ENCODE measurements around the gene CAMTA1.
"Not testable (repeated sequence)": the region's sequence is repeated elsewhere in the genome, so short reads cannot be mapped to it uniquely, and the experiment has no call there.

The CAMTA1 gene

DNA sequence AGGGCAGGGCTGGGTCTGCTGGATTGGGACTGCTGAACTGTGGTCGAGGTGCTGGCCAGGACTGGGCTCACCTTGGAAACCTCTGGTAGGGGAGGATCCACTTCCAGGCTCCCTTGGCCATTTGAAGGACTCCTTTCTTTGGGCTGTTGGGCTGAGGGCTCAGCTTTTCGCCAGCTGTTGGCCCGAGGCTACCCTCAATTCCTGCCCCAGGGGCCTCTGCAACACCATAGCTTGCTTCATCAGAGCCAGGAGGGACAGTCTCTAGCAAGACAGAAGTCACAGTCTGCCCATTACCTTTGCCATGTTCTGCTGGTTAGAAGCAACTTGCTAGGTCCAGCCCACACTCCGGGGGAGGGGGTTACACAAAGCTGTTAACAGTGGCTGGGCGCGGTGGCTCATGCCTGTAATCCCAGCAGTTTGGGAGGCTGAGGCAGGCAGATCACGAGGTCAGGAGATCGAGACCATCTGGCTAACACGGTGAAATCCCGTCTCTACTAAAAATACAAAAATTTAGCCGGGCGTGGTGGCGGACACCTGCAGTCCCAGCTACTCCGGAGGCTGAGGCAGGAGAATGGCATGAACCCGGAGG lies 25.0 kb downstream of the CAMTA1 start:
- DNase-seq (ENCODE audit: low spot score), result not testable (repeated sequence)

DNA sequence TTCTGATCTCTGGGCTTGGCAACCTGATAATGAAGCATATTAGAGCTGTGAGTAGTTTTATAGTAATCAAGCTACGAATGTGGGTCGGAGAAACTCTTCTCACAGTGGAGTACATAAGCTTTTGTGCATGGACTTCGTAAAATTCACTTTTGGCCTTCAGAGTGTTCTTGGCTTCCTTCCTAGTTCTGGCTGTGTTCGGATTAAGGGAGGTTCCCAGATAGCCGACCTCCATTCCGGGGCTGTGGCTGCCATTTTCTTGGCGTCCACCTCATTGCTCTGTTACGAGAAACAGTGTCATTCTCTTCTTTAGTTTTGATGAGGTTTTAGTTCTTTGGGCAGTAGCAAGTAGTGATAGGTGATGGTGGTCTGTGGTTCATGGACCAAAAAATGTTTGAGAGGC lies 26.3 kb downstream of the CAMTA1 start:
- no peak for DNase-seq (ENCODE audit: low spot score)

DNA sequence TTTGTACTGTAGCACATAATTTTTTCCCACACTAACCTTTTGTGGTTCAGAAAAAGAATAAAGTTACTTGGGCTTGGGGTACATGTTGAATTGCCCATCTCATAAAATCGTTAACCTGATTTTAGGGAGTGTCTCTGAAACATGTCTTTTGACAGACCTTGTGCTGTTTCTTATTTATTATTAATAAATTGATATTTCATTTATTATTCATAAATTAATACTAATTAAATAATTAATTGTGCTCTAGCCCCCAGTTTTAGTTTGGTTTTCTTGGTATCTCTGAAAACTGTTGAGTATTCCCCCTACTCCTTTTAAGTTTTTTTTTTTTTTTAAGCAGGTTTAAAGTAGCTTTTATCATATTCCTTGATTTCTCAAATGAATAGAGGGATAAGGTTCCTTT lies 27.9 kb downstream of the CAMTA1 start:
- no peak for DNase-seq (ENCODE audit: low spot score)

DNA sequence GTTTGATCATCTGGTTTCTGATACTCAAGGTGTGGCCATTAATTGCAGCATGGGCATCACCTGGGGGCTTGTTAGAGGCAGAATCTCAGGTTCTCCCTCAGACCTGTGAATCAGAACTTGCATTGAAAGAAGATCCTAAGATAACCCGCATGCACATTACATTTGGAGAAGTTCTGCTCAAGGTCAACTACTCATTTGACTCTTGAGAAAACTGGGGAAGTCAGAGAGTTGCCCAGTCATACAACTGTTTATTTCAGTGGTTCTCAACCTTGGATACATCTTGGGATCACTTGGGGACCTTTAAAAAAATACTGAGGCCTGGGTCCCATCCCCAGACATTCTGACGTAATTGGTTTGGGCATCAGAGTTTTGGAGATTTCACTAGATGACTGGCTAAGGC lies 30.5 kb downstream of the CAMTA1 start:
- DNase-seq (ENCODE audit: low spot score), result no peak

DNA sequence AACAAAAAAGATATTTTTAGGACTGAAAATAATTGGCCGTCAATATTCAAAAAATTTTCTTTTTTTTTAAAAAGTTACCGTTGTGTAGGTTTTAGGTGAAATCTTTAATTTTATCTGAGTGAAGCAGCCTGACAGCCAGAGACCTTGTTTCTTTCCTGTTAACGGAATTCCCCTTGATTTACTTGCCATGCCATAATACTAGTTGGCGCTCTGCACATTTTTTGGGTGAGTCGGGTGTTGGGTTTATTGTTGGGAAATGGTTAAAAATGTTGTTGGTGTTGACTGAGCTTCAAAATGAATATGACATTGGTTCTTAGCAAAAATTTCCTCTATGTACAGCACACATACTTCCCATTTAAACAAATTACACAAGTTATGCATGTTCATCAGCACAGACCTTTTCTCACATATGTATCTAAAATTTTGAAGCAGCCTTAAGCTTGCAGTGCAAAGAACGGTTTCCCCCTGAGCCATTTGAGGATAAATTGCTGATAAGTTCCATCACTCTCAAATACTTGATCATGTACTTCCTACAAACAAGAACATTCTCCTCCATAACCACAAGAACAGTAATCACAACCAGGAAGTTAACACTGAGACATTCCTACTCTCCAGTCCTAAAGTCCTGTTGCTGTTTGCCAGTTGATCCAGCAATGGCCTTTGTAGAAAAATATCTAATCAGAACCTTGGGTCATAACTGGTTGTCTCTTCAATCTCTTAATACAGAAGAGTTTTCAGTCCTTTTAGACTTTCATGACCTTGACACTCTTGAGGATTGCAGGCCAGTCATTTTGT lies 34.2 kb downstream of the CAMTA1 start:
- DNase-seq (ENCODE audit: low spot score), result no peak

DNA sequence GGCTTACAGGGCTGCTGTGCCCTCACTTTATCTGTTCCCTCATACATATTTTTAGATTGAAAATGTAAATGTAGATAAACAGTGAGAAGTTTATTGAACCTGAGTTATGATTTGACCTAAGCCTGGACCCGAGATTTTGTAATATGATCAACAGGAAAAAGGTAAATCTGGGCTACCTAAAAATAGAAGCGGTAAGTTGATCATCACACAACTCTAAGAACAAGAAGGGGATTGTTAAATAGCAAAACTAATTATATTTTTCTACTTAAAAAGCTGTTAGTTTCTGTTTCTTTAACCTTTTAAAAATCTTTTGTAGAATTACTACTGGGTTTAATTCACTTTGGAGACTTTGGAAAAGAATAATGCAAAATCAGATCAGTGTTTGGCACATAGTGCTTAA lies 35.6 kb downstream of the CAMTA1 start:
- DNase-seq (ENCODE audit: low spot score), result no peak

DNA sequence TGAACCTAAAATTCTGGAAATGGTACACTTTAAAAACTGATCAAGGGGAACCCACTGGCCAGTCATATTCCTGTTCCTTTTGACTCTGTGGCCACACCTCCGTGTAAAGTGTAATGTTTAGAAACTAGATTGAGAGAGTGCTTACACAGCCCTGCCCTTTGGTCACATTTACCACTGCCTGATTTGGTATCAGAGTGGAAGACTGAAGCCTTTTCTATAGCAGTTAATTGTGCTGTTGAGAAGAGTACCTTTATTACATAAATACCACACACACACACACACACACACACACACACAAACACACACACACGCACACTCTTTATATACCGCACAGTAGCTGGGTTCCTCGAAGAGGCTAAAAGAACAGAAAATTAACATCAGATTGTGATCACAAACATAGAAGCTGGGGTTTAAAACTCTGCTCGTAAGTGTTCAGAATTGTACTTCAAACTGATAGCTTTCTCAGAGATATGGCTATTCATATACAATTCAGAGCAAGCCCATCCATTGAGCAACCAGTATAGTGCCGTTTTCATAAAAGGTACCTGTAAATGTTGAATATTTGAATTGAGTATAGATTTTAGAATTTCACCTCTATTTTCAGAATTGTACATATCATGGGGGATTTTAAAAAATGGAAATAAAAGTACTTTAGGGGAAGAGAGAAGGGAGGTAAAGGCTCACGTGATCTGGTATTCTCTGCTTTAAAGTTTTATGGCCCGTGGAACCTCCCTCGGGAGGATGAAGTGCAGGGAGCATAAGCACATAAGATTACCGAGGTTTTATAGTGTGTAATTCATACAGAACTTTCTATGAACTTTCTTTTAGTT lies 37.5 kb downstream of the CAMTA1 start:
- DNase-seq (ENCODE audit: low spot score), result no peak

DNA sequence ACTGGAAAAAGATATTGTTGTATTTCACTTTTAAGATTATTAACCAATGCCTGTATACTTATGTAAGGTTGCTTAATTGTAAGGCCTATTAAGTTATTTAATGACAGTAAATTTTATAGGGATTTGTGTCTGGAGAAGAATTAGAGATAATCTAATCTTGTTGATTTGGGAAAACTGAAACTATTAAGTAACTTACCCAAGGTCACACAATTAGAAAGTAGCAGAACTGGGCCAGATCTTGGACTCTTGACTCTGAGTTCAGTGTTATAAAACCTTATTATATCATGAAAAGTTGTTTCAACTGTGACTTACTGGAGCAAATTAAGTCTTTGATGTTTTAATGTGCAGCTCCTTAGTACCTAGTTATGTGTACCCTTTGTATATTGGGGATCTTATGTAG lies 38.5 kb downstream of the CAMTA1 start:
- DNase-seq (ENCODE audit: low spot score), result no peak

DNA sequence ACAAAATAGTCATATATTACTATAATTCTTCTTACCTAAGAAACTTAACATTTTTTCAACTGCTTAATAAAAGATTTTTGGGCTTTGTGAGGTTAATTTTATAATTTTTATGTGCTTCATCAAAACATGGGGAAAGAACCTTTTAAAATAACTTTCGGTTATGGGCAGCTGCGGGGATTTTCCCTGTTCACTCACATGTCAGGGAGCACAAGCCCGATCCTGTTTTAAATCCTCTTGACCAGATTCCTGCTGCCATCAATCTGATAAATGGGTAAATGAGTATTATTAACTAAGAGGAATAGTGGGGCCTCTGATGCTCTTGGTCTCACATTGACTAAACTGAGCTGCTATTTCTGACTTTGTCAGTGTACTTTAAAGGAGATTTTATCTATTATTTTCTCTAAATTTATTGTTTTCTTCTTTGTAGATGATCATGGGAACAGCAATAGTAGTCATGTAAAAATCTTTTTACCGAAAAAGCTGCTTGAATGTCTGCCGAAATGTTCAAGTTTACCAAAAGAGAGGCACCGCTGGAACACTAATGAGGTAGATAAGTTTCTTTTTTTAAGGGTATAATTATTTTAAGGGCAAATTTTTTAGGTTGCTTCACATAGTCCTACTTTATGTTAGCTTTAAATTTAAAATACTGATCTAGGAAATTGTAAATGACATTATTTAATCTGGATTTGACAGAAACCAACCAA lies 39.6 kb downstream of the CAMTA1 start:
- no peak for DNase-seq (ENCODE audit: low spot score)

DNA sequence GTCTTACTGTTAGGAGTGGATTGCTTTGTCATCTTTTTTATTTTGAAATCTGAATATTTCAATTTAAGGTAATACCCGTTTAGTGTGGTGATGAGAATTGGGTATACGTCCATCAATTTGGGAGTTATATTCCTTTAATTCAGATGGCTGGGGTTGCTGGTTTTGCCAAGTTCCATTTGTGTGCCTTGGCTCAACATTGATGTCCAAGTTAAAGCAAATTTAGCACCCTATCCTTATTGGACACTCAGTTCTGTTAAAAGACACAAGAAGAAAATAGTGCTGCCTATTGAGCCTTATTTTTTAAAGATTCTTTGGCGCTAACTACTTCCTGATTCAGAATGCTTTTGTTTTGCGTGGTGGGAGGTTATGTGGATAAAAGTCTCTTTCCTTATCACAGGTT lies 40.6 kb downstream of the CAMTA1 start:
- peak; percentile 8 for DNase-seq (ENCODE audit: low spot score)

DNA sequence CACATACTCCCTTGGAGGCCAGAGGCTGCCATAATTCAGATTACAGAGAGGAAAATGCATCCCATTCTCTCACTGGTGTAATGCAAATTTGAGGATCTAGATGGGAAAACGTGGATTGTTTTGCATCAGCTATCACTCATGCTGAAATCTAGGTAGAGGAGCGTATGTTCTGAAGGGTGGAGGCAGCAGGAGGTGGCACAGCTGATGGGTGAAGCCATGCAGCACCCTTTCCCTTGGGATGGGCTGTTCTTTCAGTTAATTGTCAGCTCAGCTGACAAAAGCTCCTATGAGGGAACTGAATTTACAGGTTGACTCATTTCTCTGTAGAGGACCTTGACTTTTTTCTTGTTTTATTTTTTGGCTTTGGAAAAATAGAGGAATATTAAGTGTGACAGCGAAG lies 41.8 kb downstream of the CAMTA1 start:
- DNase-seq (ENCODE audit: low spot score), result no peak

DNA sequence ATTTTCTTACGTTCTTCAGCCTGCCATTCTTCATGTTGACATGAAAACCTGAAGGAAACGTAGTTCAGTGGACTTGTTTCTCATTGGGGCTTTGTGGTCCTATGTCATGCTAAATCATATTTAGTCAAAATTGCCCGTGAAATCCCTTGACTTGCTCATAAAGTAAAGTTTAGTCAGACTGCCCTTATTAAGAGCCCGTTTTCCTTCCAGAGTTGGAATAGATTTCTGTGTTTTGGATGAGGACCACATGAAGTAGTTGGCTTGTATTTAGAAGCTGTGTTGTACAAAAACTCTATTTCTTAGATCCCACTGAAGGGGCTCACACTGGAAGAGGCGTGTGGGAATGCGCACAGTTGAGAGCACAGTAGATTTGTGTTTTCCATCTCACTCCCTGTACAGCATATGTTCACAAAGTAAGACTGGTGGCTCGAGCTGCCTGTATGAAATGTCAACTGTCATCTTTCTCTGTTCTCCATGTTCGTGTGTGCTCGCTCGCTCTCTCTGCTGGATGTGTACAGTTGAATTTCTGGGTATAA lies 42.4 kb downstream of the CAMTA1 start:
- DNase-seq (ENCODE audit: low spot score), result peak; percentile 7

DNA sequence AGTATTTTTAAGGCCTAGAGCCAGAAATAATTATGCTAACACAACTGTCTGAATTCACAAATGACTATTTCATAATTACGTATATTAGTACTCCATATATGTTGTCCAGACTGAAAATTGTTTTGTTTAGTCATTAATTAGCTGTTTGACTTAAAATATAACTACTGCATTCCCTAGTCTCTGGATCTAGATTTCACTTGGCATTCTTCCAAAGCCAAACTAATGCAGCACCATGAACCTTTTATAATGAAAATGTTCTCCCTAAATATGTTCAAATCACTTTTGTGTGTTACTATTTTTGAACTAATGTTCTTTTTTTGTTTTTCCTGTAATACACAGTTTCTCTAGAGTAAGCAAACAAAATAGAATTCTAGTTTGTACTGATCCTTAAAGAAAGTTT lies 46.1 kb downstream of the CAMTA1 start:
- no peak for DNase-seq (ENCODE audit: low spot score)

DNA sequence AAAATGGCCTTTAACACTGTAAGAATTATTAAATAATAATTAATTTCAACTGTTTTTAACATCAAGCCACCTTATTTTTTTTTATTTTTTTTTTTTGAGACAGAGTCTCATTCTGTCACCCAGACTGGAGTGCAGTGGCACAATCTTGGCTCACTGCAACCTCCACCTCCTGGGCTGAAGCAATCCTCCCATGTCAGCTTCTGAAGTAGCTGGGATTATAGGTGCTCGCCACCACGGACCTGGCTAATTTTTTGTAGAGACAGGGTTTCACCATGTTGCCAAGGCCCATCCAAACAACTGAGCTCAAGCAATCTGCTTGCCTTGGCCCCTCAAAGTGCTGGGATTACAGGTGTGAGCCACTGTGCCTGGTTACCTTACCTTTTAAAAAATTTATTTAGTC lies 46.8 kb downstream of the CAMTA1 start:
- not testable (repeated sequence) for DNase-seq (ENCODE audit: low spot score)

DNA sequence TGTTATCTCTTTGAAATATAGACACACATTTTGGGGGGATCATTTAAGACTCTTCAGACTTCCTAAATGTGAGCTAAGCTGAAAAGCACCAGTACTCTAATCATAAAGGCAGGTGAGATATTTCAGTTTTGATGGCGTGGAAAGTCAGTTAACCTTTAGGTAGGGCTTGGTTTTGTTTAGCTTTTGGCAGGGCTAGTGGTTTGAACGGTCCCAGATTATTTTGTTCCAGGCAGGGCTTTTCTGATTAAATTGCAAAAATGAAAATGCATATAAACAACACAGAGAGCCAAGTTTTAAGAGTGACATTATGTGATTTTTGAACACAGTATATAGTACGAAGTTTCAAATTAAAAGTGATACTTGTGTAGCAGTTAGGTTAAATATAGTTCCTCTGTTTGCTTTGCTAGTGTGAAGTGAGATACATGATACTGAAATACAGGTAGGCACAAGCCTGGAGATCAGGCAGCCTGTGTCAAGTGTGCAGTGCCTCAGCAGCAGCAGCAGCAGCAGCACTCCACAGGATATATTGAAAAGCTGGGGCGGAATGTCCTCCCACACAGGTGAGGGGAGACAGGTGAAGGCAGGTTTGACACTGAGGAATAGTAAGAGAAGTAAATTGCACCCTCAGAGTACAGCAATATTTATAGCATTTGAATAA lies 47.4 kb downstream of the CAMTA1 start:
- DNase-seq (ENCODE audit: low spot score), result peak; percentile 77

DNA sequence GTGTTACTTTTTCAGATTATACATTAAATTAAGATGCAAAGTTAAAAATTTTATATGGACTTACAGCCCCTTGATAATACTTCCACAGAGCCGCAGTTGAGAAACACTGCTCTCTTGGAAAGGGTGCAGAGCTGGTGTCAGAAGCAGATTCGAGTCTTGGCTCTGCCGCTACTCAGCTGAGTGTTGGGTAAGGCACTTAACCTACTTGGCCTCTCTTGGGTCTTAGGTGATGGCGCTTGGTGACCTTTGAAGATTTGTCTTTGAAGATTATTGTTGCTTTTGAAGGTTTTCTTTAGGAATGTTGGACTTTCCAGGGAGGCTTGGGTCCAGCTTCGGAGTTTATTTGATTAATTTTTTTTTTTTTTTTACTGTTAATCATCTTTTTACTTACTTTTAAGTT lies 48.5 kb downstream of the CAMTA1 start:
- peak; percentile 5 for DNase-seq (ENCODE audit: low spot score)

DNA sequence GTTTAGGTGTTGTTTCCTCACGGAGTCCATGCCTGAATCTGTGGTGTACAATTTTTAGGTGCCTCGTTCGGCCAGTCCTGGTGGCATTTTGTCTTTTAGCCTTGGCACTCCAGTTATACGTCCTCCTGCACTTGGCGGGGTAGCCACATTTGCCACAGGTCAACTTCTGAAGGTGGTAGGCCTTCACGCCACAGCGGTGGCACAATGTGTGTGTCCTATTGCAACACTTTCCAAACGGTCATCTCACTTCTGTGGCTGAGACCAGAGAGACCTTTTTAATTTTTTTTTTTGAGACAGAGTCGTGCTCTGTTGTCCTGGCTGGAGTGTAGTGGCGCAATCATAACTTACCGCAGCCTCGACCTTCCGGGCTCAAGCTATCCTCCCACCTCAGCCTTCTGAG lies 49.1 kb downstream of the CAMTA1 start:
- DNase-seq (ENCODE audit: low spot score), result no peak

DNA sequence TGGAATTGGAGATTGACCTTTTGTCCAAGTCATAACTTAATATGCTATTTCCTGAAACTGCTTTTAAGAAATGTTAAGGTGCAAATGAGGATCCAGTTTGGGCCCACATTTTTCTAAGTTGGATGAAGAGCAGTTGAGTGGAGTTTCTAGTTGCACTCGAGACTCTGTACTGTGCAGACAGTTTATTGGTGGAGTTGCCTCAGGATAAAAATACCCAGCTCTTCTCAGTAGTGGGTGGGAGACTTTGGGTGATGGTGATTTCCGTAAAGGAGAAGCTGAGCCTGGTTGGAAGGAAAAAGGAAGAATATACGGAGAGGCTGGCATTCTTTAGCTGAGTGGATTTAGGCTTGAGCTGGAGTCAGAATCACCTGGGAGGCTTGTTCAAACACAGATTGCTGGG lies 49.9 kb downstream of the CAMTA1 start:
- no peak for DNase-seq (ENCODE audit: low spot score)

DNA sequence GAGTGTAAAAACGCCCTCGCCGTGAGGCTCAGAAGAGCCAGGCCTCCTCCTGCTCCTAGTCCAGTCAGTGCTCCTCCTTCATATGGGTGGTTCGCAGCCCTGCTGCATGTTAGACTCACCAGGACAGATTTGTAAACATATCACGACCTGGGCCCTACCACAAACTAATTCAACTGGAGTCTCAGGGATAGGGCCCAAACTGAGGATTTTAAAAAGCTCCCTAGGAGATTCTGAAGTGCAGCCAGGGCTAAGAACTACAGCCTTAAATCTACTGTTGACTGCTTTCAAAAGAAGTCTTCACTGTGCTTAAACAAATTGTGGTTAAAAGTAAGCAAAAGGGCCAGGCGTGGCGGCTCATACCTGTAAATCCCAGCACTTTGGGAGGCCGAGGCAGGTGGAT lies 57.0 kb downstream of the CAMTA1 start:
- DNase-seq (ENCODE audit: low spot score), result peak; percentile 34

DNA sequence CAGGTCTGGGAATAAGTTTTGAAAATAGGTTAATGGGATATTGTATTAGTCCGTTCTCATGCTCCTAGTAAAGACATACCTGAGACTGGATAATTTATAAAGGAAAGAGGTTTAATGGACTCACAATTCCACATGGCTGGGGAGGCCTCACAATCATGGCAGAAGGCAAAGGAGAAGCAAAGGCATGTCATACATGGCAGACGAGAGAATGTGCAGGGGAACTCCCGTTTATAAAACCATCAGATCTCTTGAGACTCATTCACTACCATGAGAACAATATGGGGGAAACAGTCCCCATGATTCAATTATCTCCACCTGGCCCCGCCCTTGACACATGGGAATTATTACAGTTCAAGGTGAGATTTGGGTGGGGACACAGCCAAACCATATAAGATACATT lies 60.5 kb downstream of the CAMTA1 start:
- not testable (repeated sequence) for DNase-seq (ENCODE audit: low spot score)

DNA sequence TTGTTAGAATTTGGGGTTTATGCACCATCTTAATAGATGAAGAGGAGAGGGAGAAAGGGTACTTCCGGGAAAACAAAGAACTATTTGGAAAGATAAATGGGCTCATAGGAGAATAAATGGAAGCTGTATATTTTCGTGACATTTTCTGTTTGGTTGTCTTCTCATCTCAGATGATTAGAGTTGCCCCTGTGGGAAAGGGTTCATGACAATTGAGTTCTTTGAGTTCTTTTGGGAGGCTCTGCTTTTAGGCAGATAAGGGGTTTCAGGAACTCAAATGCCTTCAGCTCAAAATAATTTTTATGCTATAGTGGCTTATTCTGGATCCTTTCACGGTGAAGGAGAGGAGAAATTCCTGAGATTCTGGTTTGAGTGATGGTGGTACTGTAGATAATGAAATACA lies 63.6 kb downstream of the CAMTA1 start:
- no peak for DNase-seq (ENCODE audit: low spot score)

DNA sequence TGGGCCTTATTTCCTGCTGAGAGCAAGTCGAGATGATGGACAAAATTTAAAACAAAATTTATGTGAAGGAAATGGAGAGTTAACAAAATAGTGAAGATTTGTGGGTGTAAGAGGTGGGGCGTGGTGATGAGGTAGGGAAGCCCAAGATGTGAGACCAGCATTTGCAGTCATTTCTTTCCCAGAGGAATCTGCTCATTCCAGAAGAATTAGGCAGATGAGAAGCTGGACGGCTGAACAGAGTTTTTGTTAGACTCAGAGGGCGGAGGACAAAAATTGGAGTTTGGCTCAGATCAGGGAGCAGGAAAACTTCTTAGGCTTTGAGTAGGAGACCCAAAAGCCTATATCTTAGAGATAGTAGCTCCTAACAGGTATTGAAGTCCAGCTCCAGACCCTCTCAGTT lies 65.3 kb downstream of the CAMTA1 start:
- DNase-seq (ENCODE audit: low spot score), result no peak

All from putamen (tissue), 1 donor.